ENCODE data around the gene AKTIP.
"Not testable (repeated sequence)": the region's sequence is repeated elsewhere in the genome, so short reads cannot be mapped to it uniquely, and the experiment has no call there.

DNA sequence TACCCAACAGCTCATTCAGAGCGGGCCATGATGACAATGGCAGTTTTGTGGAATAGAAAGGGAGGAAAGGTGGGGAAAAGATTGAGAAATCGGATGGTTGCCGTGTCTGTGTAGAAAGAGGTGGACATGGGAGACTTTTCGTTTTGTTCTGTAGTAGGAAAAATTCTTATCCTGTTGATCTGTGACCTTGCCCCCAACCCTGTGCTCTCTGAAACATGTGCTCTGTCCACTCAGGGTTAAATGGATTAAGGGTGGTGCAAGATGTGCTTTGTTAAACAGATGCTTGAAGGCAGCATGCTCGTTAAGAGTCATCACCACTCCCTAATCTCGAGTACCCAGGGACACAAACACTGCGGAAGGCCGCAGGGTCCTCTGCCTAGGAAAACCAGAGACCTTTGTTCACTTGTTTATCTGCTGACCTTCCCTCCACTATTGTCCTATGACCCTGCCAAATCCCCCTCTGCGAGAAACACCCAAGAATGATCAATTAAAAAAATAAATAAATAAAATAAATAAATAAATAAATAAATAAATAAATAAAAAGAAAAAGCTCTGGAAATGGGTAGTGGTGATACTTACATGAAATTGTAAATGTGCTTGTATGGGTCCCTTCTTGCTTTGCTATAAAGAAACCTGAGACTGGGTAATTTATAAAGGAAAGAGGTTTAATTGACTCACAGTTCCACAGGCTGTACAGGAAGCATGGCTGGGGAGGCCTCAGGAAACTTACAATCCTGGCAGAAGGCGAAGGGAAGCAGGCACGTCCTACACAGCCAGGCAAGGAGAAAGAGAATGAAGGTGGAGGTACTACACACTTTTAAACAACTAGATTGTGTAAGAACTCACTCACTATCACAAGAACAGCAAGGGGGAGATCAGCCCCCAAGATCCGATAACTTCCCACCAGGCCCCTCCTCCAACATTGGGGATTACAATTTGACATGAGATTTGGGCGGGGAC lies 37.0 kb upstream of the AKTIP start:
- TF ChIP-seq, protein P1, sequence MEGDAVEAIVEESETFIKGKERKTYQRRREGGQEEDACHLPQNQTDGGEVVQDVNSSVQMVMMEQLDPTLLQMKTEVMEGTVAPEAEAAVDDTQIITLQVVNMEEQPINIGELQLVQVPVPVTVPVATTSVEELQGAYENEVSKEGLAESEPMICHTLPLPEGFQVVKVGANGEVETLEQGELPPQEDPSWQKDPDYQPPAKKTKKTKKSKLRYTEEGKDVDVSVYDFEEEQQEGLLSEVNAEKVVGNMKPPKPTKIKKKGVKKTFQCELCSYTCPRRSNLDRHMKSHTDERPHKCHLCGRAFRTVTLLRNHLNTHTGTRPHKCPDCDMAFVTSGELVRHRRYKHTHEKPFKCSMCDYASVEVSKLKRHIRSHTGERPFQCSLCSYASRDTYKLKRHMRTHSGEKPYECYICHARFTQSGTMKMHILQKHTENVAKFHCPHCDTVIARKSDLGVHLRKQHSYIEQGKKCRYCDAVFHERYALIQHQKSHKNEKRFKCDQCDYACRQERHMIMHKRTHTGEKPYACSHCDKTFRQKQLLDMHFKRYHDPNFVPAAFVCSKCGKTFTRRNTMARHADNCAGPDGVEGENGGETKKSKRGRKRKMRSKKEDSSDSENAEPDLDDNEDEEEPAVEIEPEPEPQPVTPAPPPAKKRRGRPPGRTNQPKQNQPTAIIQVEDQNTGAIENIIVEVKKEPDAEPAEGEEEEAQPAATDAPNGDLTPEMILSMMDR (IDR thresholded peaks at IDR 0.05): not testable (repeated sequence)
- not testable (repeated sequence) for TF ChIP-seq POLR2A, POLR2AphosphoS5, EP300 (IDR thresholded peaks at IDR 0.05)

Measured in stomach (tissue), 4 donors.